GM12878 (cell line): ENCODE results near the gene LRBA. TPM values are rescaled to one million over a fixed set of nuclear protein-coding genes. Genes with fewer than 3 reads are reported as not detected.

ENCODE experiments used
- ATAC-seq: fragments of 200-7000 bp; cut with Tn5 transposase; 3 replicates; pipeline ENCODE4 v1.9.1; 2020; ENCODE audit warnings: mild to moderate bottlenecking, moderate library complexity
- BruUV-seq: library from RNA; stranded (reverse); fragments of 400-500 nt; replicated peaks from 2 replicates; lab custom pipeline; 2021; lab: Mats Ljungman, UMichigan
- CTCF ChIA-PET: fragments of 300-600 bp; sonication (Branson Sonifier 250); formaldehyde crosslinking; extraction: SDS; loops from one replicate; lab custom pipeline; 2021; ENCODE audit warnings: inconsistent platforms; lab: Yijun Ruan, JAX
- POLR2A ChIA-PET: fragments of 350-600 bp; formaldehyde crosslinking; extraction: SDS; loops from one replicate; lab custom pipeline; 2021; ENCODE audit warnings: inconsistent platforms; lab: Charles Lee
- RAD21 ChIA-PET: fragments of 300-600 bp; sonication (Branson Sonifier 250); formaldehyde crosslinking; loops from one replicate; lab custom pipeline; 2023; ENCODE audit warnings: antibody characterized with exemption; ENCODE audit not compliant: unreplicated experiment; lab: Charles Lee
- SMC1A ChIA-PET: fragments of 300-600 bp; sonication (Branson Sonifier 250); formaldehyde crosslinking; loops from one replicate; lab custom pipeline; 2023; ENCODE audit not compliant: unreplicated experiment, uncharacterized antibody; lab: Charles Lee
- DNase-seq: peaks from one replicate; pipeline ENCODE4 v3.0.0-alpha.2; 2011; ENCODE audit warnings: low read depth, low spot score
- FAIRE-seq: peaks from 3 replicates; lab custom pipeline; 2011; peaks lifted over from hg19 to GRCh38; lab: Jason Lieb, UNC
- H2AFZ ChIP-seq: 2 replicates; pipeline ENCODE4 v1.6.0; 2011; ENCODE audit warnings: low read depth, low read length, control low read depth; ENCODE audit not compliant: control insufficient read depth
- H3K27ac ChIP-seq: 2 replicates; pipeline ENCODE4 v1.5.1; 2011; ENCODE audit warnings: control low read depth; ENCODE audit not compliant: control insufficient read depth, insufficient read depth
- H3K27me3 ChIP-seq, 2 experiments: replicated peaks in 1 of 2; 2 replicates each; pipeline versions ENCODE4 v1.6.0 to v1.6.1; 2011; ENCODE audit warnings: low read length in 1 of 2; ENCODE audit not compliant: control insufficient read depth in 2 of 2, insufficient read depth in 2 of 2
- H3K36me3 ChIP-seq, 2 experiments: 2 replicates each; pipeline ENCODE4 v1.5.1; 2011; ENCODE audit warnings: low read length in 1 of 2; ENCODE audit not compliant: control insufficient read depth in 2 of 2, insufficient read depth in 2 of 2
- H3K4me1 ChIP-seq: 2 replicates; pipeline ENCODE4 v1.6.1; 2011; ENCODE audit warnings: mild to moderate bottlenecking, low read length, moderate library complexity, mixed read lengths; ENCODE audit not compliant: control insufficient read depth, insufficient read depth
- H3K4me2 ChIP-seq: 2 replicates; pipeline ENCODE4 v1.6.0; 2011; ENCODE audit warnings: control low read depth; ENCODE audit not compliant: control insufficient read depth, insufficient read depth
- H3K4me3 ChIP-seq: fragments of 200-600 bp; sonication (generic); 2 replicates; pipeline ENCODE4 v1.5.1; 2016
- H3K79me2 ChIP-seq: 2 replicates; pipeline ENCODE4 v1.6.0; 2011; ENCODE audit warnings: low read length; ENCODE audit not compliant: control insufficient read depth, insufficient read depth
- H3K9ac ChIP-seq: 2 replicates; pipeline ENCODE4 v1.8.0; 2011; ENCODE audit warnings: low read length, control low read depth, mixed read lengths; ENCODE audit not compliant: control insufficient read depth, insufficient read depth
- H3K9me3 ChIP-seq: replicated peaks from 3 replicates; pipeline ENCODE4 v1.5.1; 2011; ENCODE audit warnings: mild to moderate bottlenecking, low read length; ENCODE audit not compliant: control insufficient read depth, insufficient read depth
- H4K20me1 ChIP-seq: 2 replicates; pipeline ENCODE4 v1.6.0; 2011; ENCODE audit not compliant: control insufficient read depth, insufficient read depth
- HDAC2 ChIP-seq: fragments of 200-600 bp; sonication (generic); IDR thresholded peaks from 2 replicates; pipeline ENCODE4 v1.6.1; 2017
- IRF4 ChIP-seq: IDR thresholded peaks from 2 replicates; pipeline ENCODE4 v1.6.1; 2011; ENCODE audit warnings: low read depth, low read length
- NR2C1 ChIP-seq: fragments of 450-650 bp; IDR thresholded peaks from 2 replicates; pipeline ENCODE4 v1.6.1; 2017; ENCODE audit warnings: antibody characterized with exemption, mild to moderate bottlenecking, moderate library complexity
- POLR2AphosphoS2 ChIP-seq: IDR thresholded peaks from 2 replicates; pipeline ENCODE4 v1.6.1; 2011; ENCODE audit warnings: low read depth, mild to moderate bottlenecking, low read length, improper control_type of control experiment, moderate library complexity
- SUZ12 ChIP-seq: fragments of 200-600 bp; sonication (generic); IDR thresholded peaks from one replicate; pipeline ENCODE4 v1.6.1; 2018; ENCODE audit warnings: antibody characterized with exemption, mild to moderate bottlenecking; ENCODE audit not compliant: unreplicated experiment
- WRNIP1 ChIP-seq: IDR thresholded peaks from 2 replicates; pipeline ENCODE4 v1.6.1; 2011; ENCODE audit warnings: low read depth, low read length, improper control_type of control experiment, borderline replicate concordance
- ZBTB11 ChIP-seq: fragments of 450-650 bp; formaldehyde crosslinking; IDR thresholded peaks from 2 replicates; pipeline ENCODE4 v1.5.0; 2022; ENCODE audit warnings: mild to moderate bottlenecking, missing genetic modification characterization
- ZSCAN29 ChIP-seq: fragments of 450-650 bp; IDR thresholded peaks from 2 replicates; pipeline ENCODE4 v1.6.1; 2017; ENCODE audit warnings: mild to moderate bottlenecking, moderate library complexity
- WGBS: methylation state at CpG from one replicate; pipeline ENCODE4 v1.1.6; 2016; ENCODE audit warnings: low lambda C conversion rate; ENCODE audit not compliant: insufficient replicate concordance, insufficient coverage; ENCODE audit errors: missing lambda C conversion rate; 5-methylcytosine and 5-hydroxymethylcytosine counted together
- in situ Hi-C: fragments of 300-500 bp; cut with MboI; formaldehyde crosslinking; loops from 9 replicates; pipeline ENCODE4 v1.14.3; 2018; ENCODE audit warnings: mixed read lengths
- intact Hi-C: fragments of 100-400 bp; cut with micrococcal nuclease; formaldehyde crosslinking; loops from one replicate; pipeline ENCODE4 v1.14.2; 2022; ENCODE audit not compliant: unreplicated experiment
- polyA plus RNA-seq, 11 experiments: library from polyadenylated mRNA; depleted of rRNA in 4 of 11; unstranded in 6 of 11; stranded (reverse) in 5 of 11; fragments of >200 nt; fragmentation: Nextera tagmentation in 4 of 11; fragmentation: Illumina TruSeq in 1 of 11; extraction: Ambion mirVana in 4 of 11; extraction: Trizol in 1 of 11; gene quantifications; 1 replicate in 1 of 11; 2 replicates in 10 of 11; pipeline versions ENCODE4 v1.2.1 to v1.2.3, GENCODE V29; 2011 to 2016; ENCODE audit warnings: inconsistent platforms in 2 of 11, missing spikeins in 2 of 11, low read depth in 1 of 11
- total RNA-seq, 4 experiments: library from RNA; depleted of rRNA in 3 of 4; stranded (reverse); fragments of >200 nt in 3 of 4; fragmentation: Illumina TruSeq in 1 of 4; extraction: Trizol in 1 of 4; gene quantifications; 2 replicates each; pipeline versions ENCODE4 v1.2.1 to v1.2.3, GENCODE V29; 2013 to 2021

The LRBA gene
- total and polyA plus RNA-seq, 10 of the 15 experiments (the other 5 are each of a cell fraction or from before 2014, with no cell fraction given) = 20.3 to 93.4 (median 55.0) TPM

DNA sequence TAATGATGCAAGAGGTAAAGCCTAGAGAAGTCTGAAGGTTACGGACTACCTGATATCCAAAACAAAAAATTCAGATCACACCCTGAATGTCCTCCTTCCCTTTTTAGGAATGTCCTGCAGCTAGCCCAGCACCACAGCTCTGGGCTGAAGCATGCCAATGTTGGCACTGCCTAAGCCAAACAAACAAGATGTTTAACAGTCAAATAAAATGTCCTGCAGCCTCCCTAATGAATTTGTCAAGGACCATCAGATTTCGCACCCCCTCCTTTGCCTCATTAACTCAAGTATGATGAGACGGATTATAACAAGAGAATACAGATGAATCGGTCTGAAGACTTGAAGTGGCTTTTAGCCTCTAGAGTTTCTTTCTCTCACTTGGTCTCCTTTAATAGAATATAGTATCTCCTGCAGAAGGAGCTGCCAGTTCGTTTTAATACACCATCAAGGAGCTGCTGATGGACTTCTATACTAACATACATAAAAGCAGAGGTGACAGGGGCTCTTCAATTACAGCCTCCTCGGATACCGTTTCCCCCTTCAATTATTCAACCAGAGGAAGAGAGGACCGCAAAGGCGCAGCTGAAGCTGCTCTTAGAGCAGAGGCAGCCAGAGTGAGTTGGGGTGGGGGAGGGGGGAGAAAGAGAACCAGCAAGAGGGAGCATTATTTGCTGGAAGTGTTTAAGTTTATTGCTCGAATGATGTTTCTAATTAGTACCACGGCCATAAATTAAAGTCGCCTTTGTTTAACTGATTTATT lies 436.2 kb downstream of the LRBA start:
- DNase-seq = no peak
- H3K27me3 ChIP-seq = no peaks in the 10 kb centered on the region
- H3K79me2 ChIP-seq = no peaks in the 10 kb centered on the region
- no peak overlapping the region for H2AFZ ChIP-seq
- in situ Hi-C loops = no loop called here
- no TSS peak for BruUV-seq
- H3K36me3 ChIP-seq = peaks cover 7 to 16% of the 10 kb centered on the region in 2 experiments; a peak in 3 of 4 replicates
- H3K4me3 ChIP-seq = no peak overlapping the region
- no peaks in the 10 kb centered on the region for H3K4me1 ChIP-seq
- H3K9ac ChIP-seq = no peak overlapping the region
- H4K20me1 ChIP-seq = no peaks in the 10 kb centered on the region
- no peak for FAIRE-seq
- no peak overlapping the region for H3K27ac ChIP-seq
- TF ChIP-seq NR2C1 (no peak), ZSCAN29 (no peak), HDAC2 (no peak), POLR2AphosphoS2 (no peak), IRF4 (no peak), SUZ12 (no peak), ZBTB11 (CRISPR knock-in tag) (no peak), WRNIP1 (no peak)
- 97% methylated on average over 12 of the region's 12 CpGs for WGBS
- ChIA-PET CTCF (interaction anchor here (0.6 kb wide), 1 partner anchor 229 kb away, joined by 3 read pairs; no protein-coding TSS in a partner anchor), POLR2A (interaction anchor here (0.5 to 0.6 kb wide), 2 partner anchors 64 to 495 kb away, joined by 3 read pairs; no protein-coding TSS in a partner anchor), RAD21 (no interaction called here), SMC1A (interaction anchor here (1.0 kb wide), 1 partner anchor 10 kb away, joined by 3 read pairs; no protein-coding TSS in a partner anchor)
- ATAC-seq = no peak
- no peak overlapping the region for H3K4me2 ChIP-seq
- intact Hi-C loops = no loop called here
- peaks cover 16% of the 10 kb centered on the region; the same call in 2 of the 3 replicates for H3K9me3 ChIP-seq
